ENCODE measurements around the gene RNF166. TPM values are rescaled to one million over a fixed set of nuclear protein-coding genes. Genes with fewer than 3 reads are reported as not detected.

Gene RNF166
- total RNA-seq, 1 experiment from 2014 or later = 26.5 TPM

GRCh38 chr16:88727871-88728270 is 21.7 kb upstream of the RNF166 start:
- TF ChIP-seq CTCF (conservative IDR thresholded peaks at IDR 0.05) = no peak
- H3K27ac Mint-ChIP-seq = peak overlapping the region in 1 of 3 experiments; percentile 62; a peak in 1 of 7 replicates
- Histone ChIP-seq H3K23ac (ENCODE audit: insufficient read length, low read depth, low read length) (no peak overlapping the region), H2AFZ (ENCODE audit: low read length) (no peak overlapping the region), H3K4me1 (ENCODE audit: insufficient read depth, low read length) (no peaks in the 10 kb centered on the region), H2BK120ac (ENCODE audit: low read depth, low read length, poor library complexity, severe bottlenecking) (no peak overlapping the region), H2BK12ac (ENCODE audit: insufficient read length, low read depth, low read length) (no peak overlapping the region), H2BK5ac (ENCODE audit: insufficient read length, low read length) (no peak overlapping the region), H3K27me3 (ENCODE audit: insufficient read depth, low read length) (no peaks in the 10 kb centered on the region), H4K5ac (ENCODE audit: insufficient read length, low read depth, low read length) (no peak overlapping the region), H3T11ph (ENCODE audit: low read length) (no peak overlapping the region), H3K56ac (ENCODE audit: insufficient read length, low read depth, low read length) (no peak overlapping the region), H4K91ac (ENCODE audit: insufficient read length, low read depth, low read length) (no peak overlapping the region), H2BK15ac (ENCODE audit: low read depth, low read length) (no peak overlapping the region), H3K79me2 (ENCODE audit: insufficient read depth, low read length) (no peaks in the 10 kb centered on the region), H2BK20ac (ENCODE audit: low read depth, low read length, poor library complexity, severe bottlenecking) (no peak overlapping the region), H3K4ac (ENCODE audit: low read depth, low read length) (no peak overlapping the region), H3K18ac (ENCODE audit: insufficient read length, low read depth, low read length) (no peak overlapping the region), H2AK5ac (ENCODE audit: insufficient read length, low read length) (no peak overlapping the region), H4K8ac (replicated peaks; ENCODE audit: insufficient read length, low read depth, low read length) (no peak overlapping the region), H3K9ac (ENCODE audit: extremely low read depth, insufficient read length, low read length) (no peak overlapping the region), H4K20me1 (ENCODE audit: control insufficient read depth, insufficient read depth, insufficient read length) (no peaks in the 10 kb centered on the region), H3K9me3 (ENCODE audit: control insufficient read depth, low read depth, low read length) (no peaks in the 10 kb centered on the region), H3K79me1 (ENCODE audit: insufficient read depth, low read depth, low read length, poor library complexity, severe bottlenecking) (no peaks in the 10 kb centered on the region), H3K27ac (ENCODE audit: insufficient read length, low read depth, low read length) (no peak overlapping the region), H3K14ac (ENCODE audit: insufficient read depth, low read length) (no peak overlapping the region), H3K23me2 (ENCODE audit: insufficient read length, low read depth, low read length, poor library complexity, severe bottlenecking) (no peaks in the 10 kb centered on the region), H3K4me2 (ENCODE audit: insufficient read depth, insufficient read length, low read length) (no peak overlapping the region)
- no peak overlapping the region for H3K4me3 Mint-ChIP-seq
- WGBS (ENCODE audit: extremely low coverage, insufficient read length, low lambda C conversion rate) = no CpG with 5 or more reads among the region's 20 CpGs
- no peak for DNase-seq
- H3K36me3 Mint-ChIP-seq (ENCODE audit: insufficient read depth in 1 of 3, low read depth in 3 of 3) = peaks cover 2 to 20% (median 9%) of the 10 kb centered on the region in 3 experiments; a peak in 5 of 7 replicates
- no peaks in the 10 kb centered on the region; the same call in 1 of the 2 replicates for H3K27me3 Mint-ChIP-seq (ENCODE audit: low read depth)
- no peaks in the 10 kb centered on the region for H3K9me3 Mint-ChIP-seq
- H3K4me1 Mint-ChIP-seq = no peaks in the 10 kb centered on the region

Data from H9 (cell line).